HT1080 (cell line): ENCODE measurements around the gene TPRN. TPM values are rescaled to one million over a fixed set of nuclear protein-coding genes. Genes with fewer than 3 reads are reported as not detected.
A peak's percentile ranks its signal among the peaks of the same experiment; 100 is the strongest.

Source experiments
- DNase-seq: peaks from one replicate; pipeline ENCODE4 v3.0.0-alpha.2; 2015; ENCODE audit warnings: low read depth
- total RNA-seq: library from RNA; depleted of rRNA; stranded (reverse); fragments of >200 nt; shearing (Covaris generic); gene quantifications from 2 replicates; pipeline ENCODE4 v1.2.3, GENCODE V29; 2014

The TPRN gene
- total RNA-seq, 1 experiment from 2014 or later = 13.6 TPM

DNA sequence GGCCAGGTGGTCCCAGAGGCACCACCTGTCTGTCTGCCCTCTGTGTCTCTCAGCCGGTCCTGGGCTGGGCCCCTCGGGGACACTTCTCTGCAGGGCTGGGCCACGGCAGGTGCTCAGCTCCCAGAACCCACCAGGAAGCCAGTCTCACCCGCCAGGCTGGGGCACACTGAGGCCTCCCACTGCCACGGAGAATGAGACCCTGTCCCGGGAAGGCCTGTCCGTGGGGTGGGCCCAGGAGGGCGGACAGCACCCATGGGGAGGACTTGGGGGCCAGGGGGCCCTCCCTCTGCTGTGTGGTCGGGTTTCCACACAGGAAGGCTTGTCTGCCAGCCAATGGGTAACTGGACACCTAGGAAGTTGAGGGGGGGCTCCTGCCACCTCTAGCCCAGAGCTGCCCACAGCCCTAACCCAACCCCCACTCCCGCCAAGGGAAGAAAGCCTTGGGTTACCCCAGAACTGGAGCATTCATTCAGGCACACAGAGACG is 36.4 kb upstream of the TPRN start:
- no peak for DNase-seq

DNA sequence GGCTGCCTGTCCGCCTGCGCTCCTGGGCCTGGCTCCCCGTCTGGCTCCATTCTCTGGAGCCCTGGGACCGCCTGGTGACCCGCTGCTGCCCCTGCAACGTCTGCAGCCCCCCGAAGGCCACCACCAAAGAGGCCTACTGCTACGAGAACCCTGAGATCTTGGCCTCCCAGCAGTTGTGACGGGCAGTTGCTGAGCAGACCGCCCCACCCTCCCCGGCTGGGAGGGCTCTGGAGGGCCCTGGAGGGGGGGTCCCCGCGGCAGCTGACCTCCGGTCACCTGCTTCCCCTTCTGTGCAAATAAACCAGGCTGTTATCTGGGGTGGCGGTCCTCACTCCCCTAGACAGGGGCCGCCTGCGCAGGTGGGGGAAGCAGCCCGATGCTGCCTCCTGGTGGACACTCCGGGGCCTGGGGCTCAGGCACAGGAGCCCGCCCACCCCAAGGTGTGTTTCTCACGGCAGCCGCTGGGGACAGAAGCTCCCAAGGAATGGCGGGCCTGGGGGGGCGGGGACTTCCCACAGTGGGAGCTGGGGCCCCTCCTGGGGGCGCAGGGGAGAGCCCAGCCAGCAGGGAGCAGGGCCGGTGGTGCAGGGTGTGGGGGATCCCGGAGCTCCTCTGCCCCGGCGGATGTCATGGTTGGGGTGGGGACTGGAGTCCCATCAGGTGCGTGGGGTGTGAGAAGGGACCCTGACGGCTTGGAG is 35.8 kb upstream of the TPRN start:
- DNase-seq = peak; percentile 72

DNA sequence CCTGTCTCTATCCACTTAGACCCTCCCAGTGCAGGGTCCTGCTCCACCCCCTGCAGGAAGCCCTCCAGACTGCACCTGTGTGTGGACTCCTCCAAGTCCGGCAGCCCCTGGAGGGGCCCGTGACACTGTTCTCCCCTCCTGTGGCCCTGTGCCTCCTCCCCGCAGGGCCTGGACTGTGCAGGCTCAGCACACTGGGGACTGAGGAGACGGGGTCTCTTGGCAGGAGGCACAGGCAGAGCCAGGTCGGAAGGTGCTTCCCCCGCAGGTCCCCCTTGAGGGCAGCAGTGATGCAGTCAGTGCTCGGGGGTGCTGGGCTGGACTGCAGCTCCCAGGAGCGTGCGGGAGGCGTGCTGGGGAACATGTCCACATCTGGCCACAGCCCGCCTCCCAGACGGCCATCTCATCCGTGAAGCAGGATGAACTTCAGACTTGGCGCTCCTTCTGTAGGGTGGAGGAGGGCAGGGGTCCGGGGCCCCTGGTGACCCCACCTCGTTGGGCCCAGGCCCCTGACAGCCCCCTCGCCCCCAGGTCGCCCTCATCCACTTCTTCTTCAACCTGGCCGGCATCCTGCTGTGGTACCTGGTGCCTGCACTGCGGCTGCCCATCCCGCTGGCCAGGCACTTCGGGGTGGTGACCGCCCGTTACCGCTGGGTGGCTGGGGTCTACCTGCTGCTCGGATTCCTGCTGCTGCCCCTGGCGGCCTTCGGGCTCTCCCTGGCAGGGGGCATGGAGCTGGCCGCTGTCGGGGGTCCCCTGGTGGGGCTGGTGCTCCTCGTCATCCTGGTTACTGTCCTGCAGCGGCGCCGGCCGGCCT is 35.1 kb upstream of the TPRN start:
- DNase-seq = no peak

DNA sequence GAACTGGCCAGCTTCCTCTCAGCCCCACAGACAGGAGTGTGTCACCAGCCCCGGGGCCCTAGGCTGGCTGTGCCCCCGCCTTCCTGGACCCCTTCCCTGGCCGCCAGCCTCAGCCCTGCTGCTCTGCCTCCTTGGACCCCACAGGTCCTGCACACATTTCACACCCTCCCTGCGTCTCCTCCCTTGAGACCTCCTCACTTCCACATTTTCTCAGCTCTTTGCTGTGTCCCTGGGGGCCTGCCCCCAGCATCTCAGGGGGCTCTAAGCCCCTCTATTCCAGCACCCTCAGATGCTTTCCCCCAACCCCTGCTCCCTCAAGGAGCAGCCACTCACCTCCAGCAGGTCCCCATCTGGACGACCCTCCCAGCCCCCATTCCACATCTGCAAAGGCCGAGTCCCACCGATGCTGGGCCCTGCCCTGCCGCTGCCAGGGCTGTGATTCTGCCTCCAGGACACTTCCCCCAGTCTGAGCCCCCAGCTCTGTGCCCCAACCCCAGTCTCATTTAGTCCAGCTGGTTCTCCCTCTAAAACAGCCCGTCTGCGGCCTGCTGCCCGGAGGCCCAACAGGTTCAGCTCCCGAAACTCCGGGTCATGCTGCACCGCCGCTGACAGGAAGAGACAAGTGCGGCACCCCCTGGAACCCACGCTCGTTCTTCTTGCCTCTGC is 34.4 kb upstream of the TPRN start:
- DNase-seq = no peak

DNA sequence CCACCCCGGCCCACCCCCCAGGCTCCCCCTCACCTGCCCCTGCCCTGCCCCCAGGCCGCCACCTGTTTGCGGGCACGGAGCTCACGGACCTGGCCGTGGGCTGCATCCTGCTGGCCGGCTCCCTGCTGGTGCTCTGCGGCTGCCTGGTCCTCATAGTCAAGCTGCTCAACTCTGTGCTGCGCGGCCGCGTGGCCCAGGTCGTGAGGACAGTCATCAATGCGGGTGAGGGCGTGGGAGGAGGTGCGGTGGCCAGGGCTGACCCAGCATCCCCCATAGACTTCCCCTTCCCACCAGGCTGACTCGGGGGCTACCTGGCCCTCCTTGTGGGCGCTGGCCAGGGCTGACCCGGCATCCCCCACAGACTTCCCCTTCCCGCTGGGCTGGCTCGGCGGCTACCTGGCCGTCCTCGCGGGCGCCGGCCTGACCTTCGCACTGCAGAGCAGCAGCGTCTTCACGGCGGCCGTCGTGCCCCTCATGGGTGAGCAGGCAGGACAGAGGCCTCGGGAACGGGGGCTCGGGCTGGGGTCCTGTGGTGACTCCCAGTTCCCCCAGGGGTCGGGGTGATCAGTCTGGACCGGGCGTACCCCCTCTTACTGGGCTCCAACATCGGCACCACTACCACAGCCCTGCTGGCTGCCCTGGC is 33.6 kb upstream of the TPRN start:
- DNase-seq = no peak

DNA sequence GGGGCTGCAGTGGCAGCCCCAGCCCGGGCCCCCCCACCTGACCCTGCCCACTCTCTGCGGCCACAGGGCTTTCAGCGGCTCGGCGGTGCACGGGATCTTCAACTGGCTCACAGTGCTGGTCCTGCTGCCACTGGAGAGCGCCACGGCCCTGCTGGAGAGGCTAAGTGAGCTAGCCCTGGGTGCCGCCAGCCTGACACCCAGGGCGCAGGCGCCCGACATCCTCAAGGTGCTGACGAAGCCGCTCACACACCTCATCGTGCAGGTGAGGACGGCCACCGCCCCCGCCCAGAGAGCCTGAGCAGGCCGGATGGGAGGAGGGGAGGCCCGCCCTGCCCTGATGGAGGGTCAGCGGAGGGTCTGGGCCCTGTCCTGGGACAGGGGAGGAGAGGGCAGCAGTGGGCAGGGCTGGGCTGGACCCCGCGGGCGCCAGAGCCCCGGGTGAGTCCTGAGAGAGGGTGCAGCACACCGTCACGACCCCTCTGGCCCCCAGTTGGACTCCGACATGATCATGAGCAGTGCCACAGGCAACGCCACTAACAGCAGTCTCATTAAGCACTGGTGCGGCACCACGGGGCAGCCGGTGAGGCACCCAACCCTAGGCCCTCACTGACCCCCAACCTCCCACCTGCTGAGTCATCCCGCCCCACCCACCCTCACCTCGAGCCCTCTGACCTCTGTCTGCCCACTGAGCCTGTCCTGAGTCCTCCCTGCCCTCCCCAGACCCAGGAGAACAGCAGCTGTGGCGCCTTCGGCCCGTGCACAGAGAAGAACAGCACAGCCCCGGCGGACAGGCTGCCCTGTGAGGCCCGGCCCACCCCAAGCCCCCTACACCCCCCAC is 32.8 kb upstream of the TPRN start:
- DNase-seq = no peak

DNA sequence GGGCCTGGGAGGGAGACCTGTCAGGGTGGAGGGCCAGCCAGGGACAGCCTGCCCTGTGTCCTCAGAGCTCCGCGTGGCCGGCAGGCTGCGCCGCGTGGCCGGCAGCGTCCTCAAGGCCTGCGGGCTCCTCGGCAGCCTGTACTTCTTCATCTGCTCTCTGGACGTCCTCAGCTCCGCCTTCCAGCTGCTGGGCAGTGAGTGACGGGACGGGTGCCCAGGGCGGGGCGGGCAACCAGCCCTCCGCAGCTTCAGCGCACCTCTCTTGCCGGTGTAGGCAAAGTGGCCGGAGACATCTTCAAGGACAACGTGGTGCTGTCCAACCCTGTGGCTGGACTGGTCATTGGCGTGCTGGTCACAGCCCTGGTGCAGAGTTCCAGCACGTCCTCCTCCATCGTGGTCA is 32.0 kb upstream of the TPRN start:
- no peak for DNase-seq

DNA sequence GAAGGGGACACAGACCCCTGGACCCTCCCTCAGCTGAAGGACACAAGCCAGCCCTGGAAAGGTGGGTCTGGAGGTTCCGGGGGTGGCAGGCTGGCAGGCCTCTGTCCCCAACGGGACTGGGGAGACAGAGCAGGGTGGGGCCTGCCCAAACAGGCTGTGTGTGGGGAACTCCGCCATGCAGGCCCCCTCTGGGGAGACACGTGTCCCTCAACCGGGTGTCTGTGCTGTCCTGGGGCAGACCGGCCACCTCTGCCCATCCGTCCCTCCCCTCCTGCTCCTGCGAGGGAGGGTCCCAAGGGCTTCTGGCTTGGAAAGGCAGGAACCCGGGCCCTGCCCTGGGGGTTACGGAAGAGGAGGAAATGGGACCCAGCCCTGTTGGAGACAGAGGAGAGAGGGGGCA is 31.6 kb upstream of the TPRN start:
- no peak for DNase-seq

DNA sequence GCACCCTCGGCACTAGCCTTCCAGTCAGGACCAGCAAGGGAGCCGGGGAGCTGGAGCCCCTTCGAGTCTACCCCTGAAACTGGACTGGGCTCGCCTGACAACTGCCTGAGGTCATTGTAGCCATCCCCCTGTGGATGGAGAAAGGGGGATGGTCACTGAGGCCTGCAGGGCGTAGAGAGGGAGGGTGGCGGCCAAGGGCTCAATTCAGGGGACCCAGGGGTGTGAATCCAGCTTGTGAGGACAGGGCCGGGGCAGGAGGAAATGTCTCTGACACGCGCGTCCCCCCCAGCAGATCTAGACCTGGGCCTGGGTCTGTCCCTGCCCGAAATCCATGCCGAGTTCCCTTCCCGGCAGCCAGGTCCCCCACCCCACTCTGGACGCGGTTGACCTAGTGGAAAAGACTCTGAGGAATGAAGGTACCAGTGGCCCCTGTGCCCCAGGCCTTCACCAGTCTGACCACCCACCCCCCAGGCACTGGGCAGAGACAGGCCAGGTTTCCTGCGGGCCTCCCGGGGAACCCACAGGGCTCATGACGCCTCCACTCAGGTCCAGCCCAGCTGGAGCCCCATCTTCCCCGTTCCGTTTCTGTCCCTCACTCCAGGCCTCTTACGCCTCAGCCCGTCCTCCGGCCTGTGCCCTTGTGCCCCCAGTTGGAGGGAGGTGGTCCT is 31.0 kb upstream of the TPRN start:
- DNase-seq = no peak

DNA sequence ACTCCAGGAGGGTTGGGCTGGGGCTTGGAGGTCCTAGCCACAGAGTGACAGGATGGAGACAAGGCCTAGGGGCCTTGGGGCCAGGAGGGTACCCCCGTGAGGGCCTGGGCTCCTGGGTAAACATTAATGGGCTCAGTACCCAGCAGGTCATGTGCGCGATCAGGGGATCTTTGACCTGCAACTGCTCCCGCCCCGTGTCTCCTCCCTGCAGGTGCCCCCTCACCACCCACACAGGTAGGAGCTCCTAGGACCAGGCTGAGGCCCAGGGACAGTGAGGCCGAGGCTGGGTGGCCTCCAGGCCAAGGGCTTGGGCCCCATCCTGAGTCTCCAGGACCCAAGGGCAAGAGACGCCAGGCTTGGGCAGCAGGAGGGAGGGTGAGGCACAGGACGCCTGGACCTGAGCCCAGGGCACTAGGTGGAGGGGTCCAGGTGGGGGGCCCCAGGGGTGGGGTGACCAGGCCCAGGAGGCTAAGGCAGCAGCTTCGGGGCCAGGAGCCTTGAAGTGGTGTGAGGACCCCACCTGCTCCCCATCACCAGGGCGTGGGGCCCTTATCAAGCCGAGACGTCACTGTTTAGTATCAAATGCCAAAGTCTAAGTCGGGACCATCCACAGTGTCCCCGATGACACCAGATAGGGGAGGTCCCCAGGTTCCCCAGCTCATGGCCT is 30.3 kb upstream of the TPRN start, which contains the start of gene SLC34A3:
Gene SLC34A3 (plus strand): TSS at position 197 of the 667 bp plus-strand sequence. CDS start 802 bp downstream, outside the sequence.
- DNase-seq = no peak

DNA sequence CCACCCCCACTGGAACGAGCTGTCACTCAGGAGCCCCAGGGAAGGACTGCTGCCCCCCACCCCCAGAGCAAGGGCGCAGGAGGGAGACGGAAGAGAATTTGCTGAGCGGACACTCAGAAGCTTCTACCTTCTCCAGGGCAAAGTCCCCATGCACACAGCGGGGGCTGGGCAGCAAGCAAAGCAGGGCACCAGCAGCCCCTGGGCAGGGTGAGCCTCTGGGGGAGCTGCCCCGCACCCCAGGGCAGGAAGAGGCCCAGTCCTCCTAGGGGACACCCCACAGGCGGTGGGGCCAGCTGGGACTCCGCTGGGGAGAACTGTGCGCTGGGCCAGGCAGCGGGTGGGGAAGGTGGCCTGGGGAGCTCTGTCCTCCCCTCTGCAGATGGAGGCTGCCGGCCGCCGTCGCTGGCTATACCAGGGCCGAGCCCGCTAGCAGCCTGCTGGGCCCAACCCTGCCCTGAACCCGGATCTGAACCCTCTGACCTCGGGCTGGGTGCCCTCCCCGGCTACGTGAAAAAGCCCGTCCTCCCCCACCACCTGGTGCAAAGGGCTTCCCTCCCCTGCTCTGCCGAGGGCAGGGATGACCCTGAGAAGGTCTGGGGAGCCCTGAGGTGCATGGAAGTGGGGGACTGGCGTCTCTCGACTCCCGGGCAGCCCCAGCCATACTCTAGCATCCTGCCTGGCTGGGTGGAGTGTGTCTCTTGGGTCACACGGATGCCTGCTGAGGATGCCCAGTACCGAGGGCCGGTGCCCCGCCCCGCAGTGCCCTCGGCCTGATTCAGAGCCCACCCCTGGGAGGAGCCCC is 29.6 kb upstream of the TPRN start:
- no peak for DNase-seq

DNA sequence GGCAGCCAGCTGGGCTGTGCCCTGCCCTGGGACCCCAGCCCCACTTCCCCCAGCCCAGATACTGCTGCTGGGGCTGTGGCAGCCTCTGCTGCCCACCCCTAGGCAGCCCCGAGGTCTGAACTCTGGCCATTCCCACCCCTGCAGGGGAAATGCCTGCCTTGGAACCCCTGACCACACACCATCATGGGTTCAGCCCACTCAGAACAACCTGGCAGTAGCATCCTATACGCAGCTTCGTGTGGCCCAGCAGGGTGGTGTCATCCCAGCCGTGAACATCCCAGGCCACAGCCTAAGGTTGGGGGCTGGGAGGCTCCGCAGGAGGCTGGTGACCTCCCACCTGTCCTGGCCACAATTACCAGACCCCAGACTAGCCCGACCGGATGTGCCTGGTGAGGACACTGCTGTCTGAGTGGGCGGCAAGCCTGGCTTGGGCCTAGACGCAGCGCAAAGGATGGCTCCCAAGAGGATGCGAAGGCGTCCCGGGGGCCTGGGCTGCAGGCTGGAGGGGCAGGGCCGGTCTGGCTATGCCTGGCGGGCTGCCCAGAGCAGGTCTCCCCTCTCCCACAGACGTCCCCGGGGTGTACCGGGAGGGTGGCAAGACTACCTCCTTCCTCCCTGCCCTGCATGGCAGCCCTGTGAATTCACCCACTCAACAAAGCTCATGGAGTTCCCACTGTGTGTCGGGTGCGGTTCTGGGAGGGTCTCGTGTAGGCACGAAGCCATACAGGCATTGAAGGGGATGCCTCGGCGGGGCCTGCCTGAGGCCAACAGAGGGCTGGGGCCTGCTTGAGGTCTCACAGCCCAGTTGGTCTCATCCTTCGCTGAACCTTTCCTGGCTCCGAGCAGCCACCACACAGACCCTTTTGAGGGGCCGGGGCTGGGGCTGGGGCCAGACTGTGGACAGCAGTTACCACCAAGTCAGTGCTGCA is 28.7 kb upstream of the TPRN start:
- no peak for DNase-seq

DNA sequence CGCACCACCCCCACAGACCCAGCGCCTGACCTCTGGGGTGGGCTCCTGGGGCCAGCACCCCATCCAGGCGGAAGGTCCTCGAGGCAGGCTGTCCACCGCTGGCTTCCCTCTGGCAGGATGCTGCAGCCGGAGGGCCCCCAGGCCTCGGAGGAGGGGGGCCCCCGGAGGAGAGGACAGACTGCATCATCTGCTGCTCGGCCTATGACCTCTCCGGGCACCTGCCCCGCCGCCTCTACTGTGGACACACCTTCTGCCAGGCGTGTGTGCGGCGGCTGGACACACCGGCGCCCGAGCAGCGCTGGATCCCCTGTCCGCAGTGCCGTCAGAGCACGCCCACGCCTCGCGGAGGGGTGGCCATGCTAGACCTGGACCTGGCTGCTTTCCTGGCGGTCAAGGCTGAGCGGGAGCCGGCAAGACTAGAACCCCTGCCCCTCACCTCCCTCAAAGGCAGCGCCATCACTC is 28.0 kb upstream of the TPRN start:
- DNase-seq = no peak

DNA sequence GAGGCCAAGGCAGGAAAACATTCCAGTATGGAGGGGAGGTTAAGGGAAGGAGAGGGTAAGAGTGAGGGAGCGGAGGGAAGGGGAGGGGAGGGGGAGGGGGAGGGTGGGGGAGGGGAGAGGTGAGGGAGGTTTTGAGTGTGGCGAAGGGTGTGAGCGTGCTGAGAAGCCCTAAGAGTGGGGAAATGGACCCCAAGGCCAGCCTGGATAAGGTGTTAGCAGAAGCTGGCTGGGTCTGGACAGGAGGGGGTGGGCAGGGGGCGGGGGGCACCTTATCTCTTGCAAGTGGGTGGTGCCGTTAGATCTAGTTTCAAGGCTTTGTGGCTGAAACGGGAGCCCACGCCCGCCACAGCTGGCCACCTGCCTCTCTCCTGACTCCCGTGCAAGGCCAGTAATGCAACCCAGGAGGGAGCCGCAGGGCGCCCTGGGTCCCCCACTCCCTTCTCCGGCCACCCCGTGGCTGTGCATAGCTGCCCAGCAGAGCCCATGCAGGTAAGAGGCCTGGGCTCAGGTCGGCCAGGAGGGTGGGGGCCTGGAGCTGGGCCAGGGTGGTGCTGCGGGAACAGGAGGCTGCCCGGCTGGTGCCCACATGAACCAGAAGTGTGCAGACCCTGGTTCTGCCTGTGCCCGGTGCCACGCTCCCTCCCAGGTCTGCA is 27.4 kb upstream of the TPRN start:
- DNase-seq = no peak

DNA sequence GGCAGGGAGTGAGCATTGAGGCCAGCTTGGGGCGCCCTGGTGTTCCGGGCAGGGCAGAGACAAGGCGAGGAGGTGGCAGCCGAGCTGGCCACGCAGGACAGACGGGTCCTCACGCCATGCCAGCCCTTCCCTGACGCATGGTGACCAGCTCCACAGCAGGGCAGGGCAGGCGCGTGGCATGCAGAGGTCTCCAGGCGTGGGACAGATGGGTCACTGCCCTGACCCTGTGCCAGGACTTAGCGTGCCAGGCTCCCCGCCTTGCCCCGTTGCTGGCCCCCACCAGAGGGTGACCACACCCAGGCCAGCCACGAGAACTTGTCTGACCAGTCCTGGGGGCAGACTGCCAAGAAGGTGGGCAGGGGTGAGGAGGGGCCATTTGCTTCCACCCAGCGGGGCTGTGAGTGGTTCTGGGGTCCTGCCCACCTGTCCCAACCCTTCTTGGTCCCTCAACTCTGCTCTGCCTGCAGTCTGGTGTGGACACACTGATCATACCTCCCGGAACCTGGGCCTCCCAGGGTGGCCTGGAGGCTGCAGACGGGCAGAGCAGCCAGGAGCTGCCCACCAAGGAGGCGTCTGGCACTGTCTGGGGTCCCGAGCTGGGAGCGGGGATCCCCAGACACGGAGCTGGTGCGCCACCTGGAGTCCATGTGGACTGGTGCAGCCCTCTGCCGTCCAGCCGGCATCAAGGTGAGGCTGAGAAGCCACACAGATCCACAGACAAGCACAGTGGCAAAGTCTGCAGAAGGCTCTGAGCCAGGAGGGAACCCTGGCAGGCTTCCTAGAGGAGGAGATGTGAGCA is 26.7 kb upstream of the TPRN start, which contains the start of gene RNF224:
Gene RNF224 (plus strand): TSS at position 449 of the 799 bp plus-strand sequence. CDS start 834 bp downstream, outside the sequence.
- peak; percentile 75 for DNase-seq
